GM23248 (cell line): ENCODE measurements around the gene LDLRAD4. TPM values are rescaled to one million over a fixed set of nuclear protein-coding genes. Genes with fewer than 3 reads are reported as not detected.

ENCODE experiments used
- DNase-seq: peaks from one replicate; pipeline ENCODE4 v3.0.0-alpha.2; 2015
- H2AFZ ChIP-seq: fragments of 200-600 bp; sonication (generic); 2 replicates; pipeline ENCODE4 v1.6.1; 2016; ENCODE audit warnings: antibody characterized with exemption
- H3F3A ChIP-seq: fragments of 200-600 bp; sonication (generic); 2 replicates; pipeline ENCODE4 v1.6.1; 2016; ENCODE audit warnings: mild to moderate bottlenecking, antibody characterized with exemption, mixed run types; ENCODE audit not compliant: insufficient read depth
- H3K27ac ChIP-seq: fragments of 200-600 bp; sonication (generic); 2 replicates; pipeline ENCODE4 v1.5.1; 2016; ENCODE audit warnings: mild to moderate bottlenecking
- H3K27me3 ChIP-seq: fragments of 200-600 bp; sonication (generic); replicated peaks from 2 replicates; pipeline ENCODE4 v1.6.1; 2016; ENCODE audit warnings: mild to moderate bottlenecking; ENCODE audit not compliant: insufficient read depth
- H3K36me3 ChIP-seq: fragments of 200-600 bp; sonication (generic); 2 replicates; pipeline ENCODE4 v1.6.1; 2016; ENCODE audit warnings: low read depth, mild to moderate bottlenecking
- H3K4me1 ChIP-seq: fragments of 200-600 bp; sonication (generic); 2 replicates; pipeline ENCODE4 v1.6.1; 2016; ENCODE audit warnings: mild to moderate bottlenecking; ENCODE audit not compliant: insufficient read depth
- H3K4me2 ChIP-seq: fragments of 200-600 bp; sonication (generic); one replicate; pipeline ENCODE4 v1.6.1; 2016; ENCODE audit warnings: mild to moderate bottlenecking; ENCODE audit not compliant: unreplicated experiment
- H3K4me3 ChIP-seq: fragments of 200-600 bp; sonication (generic); 2 replicates; pipeline ENCODE4 v1.5.1; 2016; ENCODE audit warnings: mild to moderate bottlenecking
- H3K79me2 ChIP-seq: fragments of 200-600 bp; sonication (generic); 2 replicates; pipeline ENCODE4 v1.6.1; 2016; ENCODE audit warnings: mild to moderate bottlenecking; ENCODE audit not compliant: insufficient read depth
- H3K9ac ChIP-seq: fragments of 200-600 bp; sonication (generic); 2 replicates; pipeline ENCODE4 v1.6.1; 2016; ENCODE audit warnings: mild to moderate bottlenecking
- H3K9me2 ChIP-seq: fragments of 200-600 bp; sonication (generic); 2 replicates; pipeline ENCODE4 v1.6.1; 2016; ENCODE audit warnings: mixed run types, mild to moderate bottlenecking, moderate library complexity; ENCODE audit not compliant: insufficient read depth
- H3K9me3 ChIP-seq: fragments of 200-600 bp; sonication (generic); one replicate; pipeline ENCODE4 v1.6.1; 2017; ENCODE audit warnings: low read depth
- H4K20me1 ChIP-seq: fragments of 200-600 bp; sonication (generic); 2 replicates; pipeline ENCODE4 v1.6.0; 2016; ENCODE audit not compliant: insufficient read depth
- EZH2 ChIP-seq: fragments of 200-600 bp; sonication (generic); IDR thresholded peaks from 2 replicates; pipeline ENCODE4 v1.6.1; 2018; ENCODE audit warnings: antibody characterized with exemption, mild to moderate bottlenecking; ENCODE audit not compliant: insufficient read depth, poor library complexity, severe bottlenecking
- EZH2phosphoT487 ChIP-seq: fragments of 200-600 bp; sonication (generic); IDR thresholded peaks from 2 replicates; pipeline ENCODE4 v1.6.1; 2018; ENCODE audit warnings: antibody characterized with exemption, moderate library complexity, mild to moderate bottlenecking, low read depth; ENCODE audit not compliant: insufficient read depth
- WGBS, 2 experiments: methylation state at CpG; one replicate each; pipeline ENCODE4 v1.1.6; 2015 to 2017; ENCODE audit warnings: low lambda C conversion rate in 2 of 2, low coverage in 1 of 2; ENCODE audit errors: missing lambda C conversion rate in 2 of 2; 5-methylcytosine and 5-hydroxymethylcytosine counted together
- in situ Hi-C: fragments of 300-500 bp; cut with MboI; formaldehyde crosslinking; loops from 2 replicates; pipeline ENCODE4 v1.15.0; 2020
- polyA plus RNA-seq: library from polyadenylated mRNA; unstranded; fragments of >200 nt; fragmentation: Nextera tagmentation; extraction: Ambion mirVana; gene quantifications from 2 replicates; pipeline ENCODE4 v1.2.1, GENCODE V29; 2016
- total RNA-seq: library from RNA; depleted of rRNA; stranded (reverse); fragments of >200 nt; shearing (Covaris generic); gene quantifications from 2 replicates; pipeline ENCODE4 v1.2.3, GENCODE V29; 2014

LDLRAD4 gene
- total and polyA plus RNA-seq, 2 experiments from 2014 or later, result not detected

GRCh38 chr18:13464432-13465123, 246.0 kb downstream of the LDLRAD4 start:
- H3K4me3 ChIP-seq, result no peak overlapping the region
- no peak overlapping the region for H3K9ac ChIP-seq
- 70 to 75% methylated on average over 14 of the region's 14 CpGs for WGBS, 2 experiments
- no peaks in the 10 kb centered on the region for H3F3A ChIP-seq
- 0 out of 2 replicates have a peak, but pooled peaks cover 7% of the 10 kb centered on the region for H3K27me3 ChIP-seq
- H4K20me1 ChIP-seq, result no peaks in the 10 kb centered on the region
- DNase-seq, result no peak
- H3K79me2 ChIP-seq, result no peaks in the 10 kb centered on the region
- no peak for TF ChIP-seq EZH2phosphoT487
- no peak for TF ChIP-seq EZH2
- H3K4me2 ChIP-seq, result no peak overlapping the region
- H3K4me1 ChIP-seq, result no peaks in the 10 kb centered on the region
- H3K27ac ChIP-seq, result no peak overlapping the region
- no peaks in the 10 kb centered on the region for H3K9me2 ChIP-seq
- no peak overlapping the region for H2AFZ ChIP-seq
- no peaks in the 10 kb centered on the region for H3K36me3 ChIP-seq
- in situ Hi-C loops, result no loop called here
- H3K9me3 ChIP-seq, result no peaks in the 10 kb centered on the region

GRCh38 chr18:13465124-13465446, 246.5 kb downstream of the LDLRAD4 start:
- H3K4me3 ChIP-seq, result no peak overlapping the region
- no peaks in the 10 kb centered on the region for H3K4me1 ChIP-seq
- 0 out of 2 replicates have a peak, but pooled peaks cover 7% of the 10 kb centered on the region for H3K27me3 ChIP-seq
- H3K27ac ChIP-seq, result no peak overlapping the region
- DNase-seq, result no peak
- no peak overlapping the region for H2AFZ ChIP-seq
- TF ChIP-seq EZH2phosphoT487 (no peak), EZH2 (no peak)
- H3K9me3 ChIP-seq, result no peaks in the 10 kb centered on the region
- no peaks in the 10 kb centered on the region for H4K20me1 ChIP-seq
- H3K36me3 ChIP-seq, result no peaks in the 10 kb centered on the region
- no peaks in the 10 kb centered on the region for H3K9me2 ChIP-seq
- no peaks in the 10 kb centered on the region for H3F3A ChIP-seq
- in situ Hi-C loops, result no loop called here
- no peak overlapping the region for H3K9ac ChIP-seq
- no peak overlapping the region for H3K4me2 ChIP-seq
- H3K79me2 ChIP-seq, result no peaks in the 10 kb centered on the region
- 84 to 85% methylated on average over 4 of the region's 4 CpGs for WGBS, 2 experiments

GRCh38 chr18:13465476-13465875, 246.9 kb downstream of the LDLRAD4 start:
- Histone ChIP-seq H3F3A (no peaks in the 10 kb centered on the region), H4K20me1 (no peaks in the 10 kb centered on the region), H3K9me2 (no peaks in the 10 kb centered on the region), H3K36me3 (no peaks in the 10 kb centered on the region), H3K79me2 (no peaks in the 10 kb centered on the region), H3K4me3 (no peak overlapping the region), H2AFZ (no peak overlapping the region), H3K27ac (no peak overlapping the region), H3K4me2 (no peak overlapping the region), H3K9ac (no peak overlapping the region), H3K4me1 (no peaks in the 10 kb centered on the region), H3K9me3 (no peaks in the 10 kb centered on the region), H3K27me3 (0 out of 2 replicates have a peak, but pooled peaks cover 7% of the 10 kb centered on the region)
- TF ChIP-seq EZH2, result no peak
- no peak for TF ChIP-seq EZH2phosphoT487
- 68 to 73% methylated on average over 5 of the region's 5 CpGs for WGBS, 2 experiments
- in situ Hi-C loops, result no loop called here
- DNase-seq, result no peak

- no peak for DNase-seq
- Histone ChIP-seq H4K20me1 (no peaks in the 10 kb centered on the region), H3K9me2 (no peaks in the 10 kb centered on the region), H2AFZ (no peak overlapping the region), H3K36me3 (no peaks in the 10 kb centered on the region), H3K27ac (no peak overlapping the region), H3K9me3 (no peaks in the 10 kb centered on the region), H3K4me3 (no peak overlapping the region), H3K4me1 (no peaks in the 10 kb centered on the region), H3K4me2 (no peak overlapping the region), H3F3A (no peaks in the 10 kb centered on the region), H3K27me3 (no peaks in the 10 kb centered on the region), H3K9ac (no peak overlapping the region), H3K79me2 (no peaks in the 10 kb centered on the region)
- 62 to 67% methylated on average over 9 to 10 of the region's 10 CpGs for WGBS, 2 experiments
- TF ChIP-seq EZH2phosphoT487, result no peak
- no peak for TF ChIP-seq EZH2
- in situ Hi-C loops, result no loop called here
These were observed 252.1 kb downstream of the LDLRAD4 start for GRCh38 chr18:13470516-13471197.
